Natural killer cell treated with Interleukin-12 subunit alpha and Interleukin-12 subunit beta and Interleukin-15 and Interleukin-18, amount 100 ng/mL, for 72 hours (primary cell): ENCODE data around the gene NT5C2. TPM values are rescaled to one million over a fixed set of nuclear protein-coding genes. Genes with fewer than 3 reads are reported as not detected.
"Not testable (repeated sequence)": the region's sequence is repeated elsewhere in the genome, so short reads cannot be mapped to it uniquely, and the experiment has no call there.

Experiments used
- ATAC-seq, 2 donors: fragments of 150-1000 bp; cut with Tn5 transposase in 1 of 2; sonication (Bioruptor Pico), chemical (Tn5 transposase) in 1 of 2; 2 replicates each; pipeline ENCODE4 v1.10.0; 2021
- DNase-seq: peaks from one replicate; pipeline ENCODE4 v3.0.0; 2022; ENCODE audit warnings: low spot score
- H3K27ac Mint-ChIP-seq, 2 donors: 1 replicate in 1 of 2; 2 replicates in 1 of 2; pipeline ENCODE4 v1.8.0; 2022; ENCODE audit warnings: mixed read lengths in 2 of 2, mild to moderate bottlenecking in 1 of 2, moderate library complexity in 1 of 2
- H3K27me3 Mint-ChIP-seq, 2 donors: 1 replicate in 1 of 2; 2 replicates in 1 of 2; pipeline ENCODE4 v1.8.0; 2022; ENCODE audit warnings: mixed read lengths in 2 of 2
- H3K36me3 Mint-ChIP-seq: one replicate; pipeline ENCODE4 v1.8.0; 2022; ENCODE audit warnings: mixed read lengths
- H3K4me1 Mint-ChIP-seq, 2 donors: 1 replicate in 1 of 2; 2 replicates in 1 of 2; pipeline ENCODE4 v1.8.0; 2022; ENCODE audit warnings: low read depth in 2 of 2, mixed read lengths in 2 of 2, mild to moderate bottlenecking in 1 of 2
- H3K4me3 Mint-ChIP-seq: one replicate; pipeline ENCODE4 v1.8.0; 2022; ENCODE audit warnings: mixed read lengths
- H3K9me3 Mint-ChIP-seq: 2 replicates; pipeline ENCODE4 v1.8.0; 2022; ENCODE audit warnings: mixed read lengths
- total RNA-seq, 2 donors: library from RNA; stranded (reverse); gene quantifications; one replicate each; pipeline ENCODE4 v1.2.3, GENCODE V29; 2022

Gene NT5C2
- total RNA-seq, 2 donors from 2014 or later: 60.2 to 75.0 TPM

DNA sequence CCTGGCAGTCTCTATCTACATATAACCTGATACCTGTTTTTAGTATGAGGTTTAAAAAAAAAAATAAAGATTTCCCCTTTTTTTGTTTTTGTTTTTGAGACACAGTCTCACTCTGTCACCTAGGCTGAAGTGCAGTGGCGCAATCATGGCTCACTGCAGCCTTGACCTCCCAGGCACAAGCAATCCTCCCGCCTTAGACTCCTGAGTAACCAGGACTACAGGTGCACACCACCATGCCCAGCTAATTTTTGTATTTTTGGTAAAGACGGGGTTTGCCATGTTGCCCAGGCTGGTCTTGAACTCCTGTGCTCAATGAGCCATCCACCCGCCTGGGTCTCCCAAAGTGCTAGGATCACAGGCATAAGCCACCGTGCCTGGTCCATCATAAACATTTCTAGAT is 25.5 kb downstream of the NT5C2 start:
- H3K27me3 Mint-ChIP-seq, DNase-seq, H3K4me3 Mint-ChIP-seq, ATAC-seq, H3K9me3 Mint-ChIP-seq, H3K36me3 Mint-ChIP-seq, H3K4me1 Mint-ChIP-seq: not testable (repeated sequence)
- peak overlapping the region in 1 of 2 donors; percentile 58 for H3K27ac Mint-ChIP-seq

DNA sequence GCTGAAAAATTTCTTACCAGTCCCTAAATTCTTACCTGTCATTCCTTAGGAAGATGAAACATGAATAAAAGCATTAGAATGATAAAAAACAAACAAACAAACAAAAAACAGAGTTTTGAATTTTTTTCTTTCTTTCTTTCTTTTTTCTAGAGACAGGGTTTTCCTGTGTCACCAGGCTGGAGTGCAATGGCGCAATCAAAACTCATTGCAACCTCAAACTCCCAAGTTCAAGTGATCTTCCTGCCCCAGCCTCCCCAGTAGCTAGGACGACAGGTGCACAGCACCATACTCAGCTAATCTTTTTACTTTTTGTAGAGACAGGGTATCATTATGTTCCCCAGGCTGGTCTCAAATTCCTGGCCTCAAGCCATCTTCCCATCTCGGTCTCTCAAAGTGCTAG is 26.5 kb downstream of the NT5C2 start:
- ATAC-seq (no peak), DNase-seq (no peak)
- no peaks in the 10 kb centered on the region for H3K9me3 Mint-ChIP-seq
- no peaks in the 10 kb centered on the region for H3K27me3 Mint-ChIP-seq
- H3K36me3 Mint-ChIP-seq: no peaks in the 10 kb centered on the region
- H3K27ac Mint-ChIP-seq: no peak overlapping the region
- H3K4me1 Mint-ChIP-seq: peaks cover 0 to 6% of the 10 kb centered on the region in 2 donors
- no peak overlapping the region for H3K4me3 Mint-ChIP-seq

DNA sequence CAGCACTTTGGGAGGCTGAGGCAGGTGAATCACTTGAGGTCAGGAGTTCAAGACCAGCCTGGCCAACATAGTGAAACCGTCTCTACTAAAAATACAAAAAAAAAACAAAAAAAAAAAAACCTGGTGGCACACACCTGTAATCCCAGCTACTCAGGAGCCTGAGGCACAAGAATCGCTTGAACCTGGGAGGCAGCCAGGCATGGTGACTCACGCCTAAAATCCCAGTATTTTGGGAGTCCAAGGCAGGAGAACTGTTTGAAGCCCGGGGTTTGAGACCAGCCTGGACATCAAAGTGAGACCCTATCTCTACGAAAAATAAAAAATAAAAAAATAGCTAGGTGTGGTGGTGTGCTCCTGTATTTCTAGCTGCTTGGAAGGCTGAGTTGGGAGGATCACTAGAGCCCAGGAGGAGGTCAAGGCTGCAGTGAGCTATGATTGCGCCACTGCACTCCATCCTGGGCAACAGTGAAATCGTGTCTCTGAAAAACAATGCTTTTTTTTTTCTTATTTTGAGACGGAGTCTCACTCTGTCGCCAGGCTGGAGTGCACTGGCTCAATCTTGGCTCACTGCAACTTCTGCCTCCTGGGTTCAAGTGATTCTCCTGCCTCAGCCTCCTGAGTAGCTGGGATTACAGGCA is 29.2 kb downstream of the NT5C2 start:
- not testable (repeated sequence) for DNase-seq, ATAC-seq, H3K27me3 Mint-ChIP-seq, H3K4me3 Mint-ChIP-seq, H3K36me3 Mint-ChIP-seq, H3K9me3 Mint-ChIP-seq, H3K27ac Mint-ChIP-seq
- peaks cover 9 to 10% of the 10 kb centered on the region in 2 donors for H3K4me1 Mint-ChIP-seq

DNA sequence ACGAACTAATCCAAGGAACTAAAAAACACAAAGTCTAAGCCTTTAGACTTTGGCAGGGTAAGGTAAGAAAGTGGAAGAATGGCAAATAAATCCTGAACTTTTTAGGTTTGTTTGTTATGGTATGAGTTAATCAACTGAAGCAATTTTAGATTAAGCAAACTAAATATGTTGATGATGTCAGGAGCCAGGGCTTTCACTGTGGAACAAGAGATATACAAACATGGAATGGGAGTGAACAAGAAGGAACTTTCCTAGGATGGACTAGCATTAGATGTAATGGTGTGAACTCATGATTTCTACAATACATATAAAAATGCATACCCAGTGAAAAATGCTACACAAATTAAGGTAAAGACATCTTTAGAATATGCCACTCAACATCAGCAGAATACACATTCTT is 35.8 kb downstream of the NT5C2 start:
- no peaks in the 10 kb centered on the region for H3K27me3 Mint-ChIP-seq
- no peak for DNase-seq
- no peak for ATAC-seq
- H3K27ac Mint-ChIP-seq: no peak overlapping the region
- no peak overlapping the region for H3K4me3 Mint-ChIP-seq
- H3K36me3 Mint-ChIP-seq: peaks cover 7% of the 10 kb centered on the region
- no peaks in the 10 kb centered on the region for H3K9me3 Mint-ChIP-seq
- H3K4me1 Mint-ChIP-seq: peaks cover 12 to 17% of the 10 kb centered on the region in 2 donors

DNA sequence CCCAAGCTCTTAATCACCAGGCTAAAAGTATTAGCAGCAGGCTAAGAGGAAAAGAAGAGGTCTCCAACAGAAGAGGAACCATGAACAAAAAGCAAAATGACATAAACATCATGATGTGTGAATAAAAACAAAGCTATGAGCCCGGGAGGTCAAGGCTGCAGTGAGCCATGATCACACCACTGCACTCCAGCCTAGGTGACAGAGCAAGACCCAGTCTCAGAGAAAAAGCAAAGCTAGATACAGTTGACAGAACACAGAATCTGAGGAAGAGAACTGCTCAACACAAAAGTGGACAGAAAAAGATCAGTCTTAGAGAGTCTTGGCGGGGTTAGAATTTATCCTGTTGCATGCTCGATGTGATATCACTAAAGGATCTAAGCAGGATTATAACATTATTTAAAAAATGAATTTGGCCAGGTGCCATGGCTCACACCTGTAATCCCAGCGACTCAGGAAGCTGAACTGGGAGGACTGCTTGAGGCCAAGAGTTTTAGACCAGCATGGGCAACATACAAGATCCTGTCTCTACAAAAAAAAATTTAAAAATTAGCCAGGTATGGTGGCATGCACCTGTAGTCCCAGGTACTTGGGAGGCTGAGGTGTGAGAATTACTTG is 37.5 kb downstream of the NT5C2 start:
- Mint-ChIP-seq H3K27ac (peak overlapping the region; percentile 37 to 55), H3K36me3 (peaks cover 7% of the 10 kb centered on the region), H3K27me3 (no peaks in the 10 kb centered on the region), H3K9me3 (no peaks in the 10 kb centered on the region), H3K4me1 (peaks cover 12 to 17% of the 10 kb centered on the region in 2 donors), H3K4me3 (no peak overlapping the region)
- no peak for DNase-seq
- ATAC-seq: no peak

DNA sequence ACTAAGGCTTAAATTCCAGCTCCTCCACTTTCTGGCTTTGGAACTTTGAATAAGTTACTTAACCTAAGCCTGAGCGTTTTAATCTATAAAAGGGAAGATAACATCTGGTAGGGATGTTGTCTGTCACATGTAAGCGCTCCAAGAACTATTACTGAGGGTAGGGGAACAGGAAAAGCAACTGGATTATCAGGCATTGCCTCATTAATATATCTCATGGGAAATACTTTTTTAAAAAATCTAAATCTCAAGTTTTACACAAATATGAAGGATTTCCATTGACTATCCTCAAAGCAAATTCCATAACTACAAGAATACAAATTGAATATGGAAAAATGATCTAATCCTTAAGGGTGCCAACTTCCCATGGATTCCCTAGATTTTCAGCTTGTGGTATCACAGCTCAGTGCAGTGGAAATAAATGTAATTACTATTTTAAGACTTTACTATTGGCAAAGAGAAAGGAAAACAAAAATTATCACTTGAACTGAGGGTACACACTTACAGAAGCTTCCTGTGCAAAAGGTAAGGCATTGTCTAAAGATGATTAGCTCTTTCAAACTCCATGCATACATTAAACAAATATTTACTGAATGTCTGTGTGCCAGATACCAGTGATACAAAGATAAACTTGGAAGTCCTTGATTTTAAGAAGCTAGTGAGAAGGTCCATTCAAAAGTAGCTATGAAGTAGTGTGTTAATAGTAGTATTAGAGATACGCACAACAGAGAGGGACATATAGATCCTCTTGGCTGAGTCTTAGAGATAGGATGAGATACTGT is 38.4 kb downstream of the NT5C2 start:
- H3K27me3 Mint-ChIP-seq: no peaks in the 10 kb centered on the region
- H3K4me3 Mint-ChIP-seq: no peak overlapping the region

DNA sequence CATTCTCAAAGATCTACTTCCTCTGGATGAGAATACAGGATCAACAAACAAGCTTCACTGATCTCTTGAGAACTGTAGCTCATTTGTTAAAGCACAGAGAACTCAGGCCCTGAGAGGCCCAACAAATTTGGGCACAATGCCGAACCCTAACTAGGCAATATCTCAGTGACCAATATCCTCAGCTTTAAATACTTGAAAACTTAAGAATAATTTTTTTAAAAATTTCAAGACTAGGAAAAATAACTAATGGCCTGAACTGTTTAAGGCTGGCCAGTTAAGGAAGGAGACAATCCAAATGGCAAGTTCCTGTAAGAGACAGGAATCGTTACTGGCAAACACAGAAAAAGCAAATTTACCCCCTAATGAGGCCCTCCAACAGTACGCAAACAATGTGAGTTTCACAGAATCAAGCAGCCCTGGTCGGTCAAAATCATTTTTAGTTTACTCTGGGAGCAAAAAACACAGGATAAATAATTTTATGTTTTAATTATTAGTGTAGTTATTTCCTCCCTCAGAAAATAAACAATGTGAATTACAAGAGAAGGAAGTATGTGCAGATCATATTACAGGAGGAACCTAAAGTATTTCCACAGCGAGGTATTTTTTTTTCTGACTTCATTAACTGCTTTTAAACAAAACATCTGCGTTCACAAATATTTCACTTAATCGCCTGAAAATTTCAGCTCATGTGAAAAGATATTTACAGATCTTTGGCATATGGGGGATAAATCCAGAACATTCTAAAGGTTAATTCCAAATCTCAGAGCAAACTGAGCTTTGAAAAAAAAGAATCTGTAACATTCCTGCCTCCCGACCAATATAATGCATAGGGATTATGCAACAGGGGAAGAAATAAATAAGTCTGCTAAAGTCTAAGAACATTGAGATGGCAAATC is 39.5 kb downstream of the NT5C2 start:
- Mint-ChIP-seq H3K27me3 (no peaks in the 10 kb centered on the region), H3K36me3 (peaks cover 7% of the 10 kb centered on the region), H3K4me1 (peaks cover 7 to 8% of the 10 kb centered on the region in 2 donors), H3K9me3 (no peaks in the 10 kb centered on the region), H3K27ac (no peak overlapping the region), H3K4me3 (no peak overlapping the region)
- no peak for DNase-seq
- ATAC-seq: no peak

More for the DNA sequence above, 38.4 kb downstream of the NT5C2 start:
- H3K27ac Mint-ChIP-seq: peak overlapping the region; percentile 37 to 55
- H3K9me3 Mint-ChIP-seq: no peaks in the 10 kb centered on the region
- no peak for ATAC-seq
- peaks cover 8 to 12% of the 10 kb centered on the region in 2 donors for H3K4me1 Mint-ChIP-seq
- peaks cover 7% of the 10 kb centered on the region for H3K36me3 Mint-ChIP-seq
- DNase-seq: no peak

DNA sequence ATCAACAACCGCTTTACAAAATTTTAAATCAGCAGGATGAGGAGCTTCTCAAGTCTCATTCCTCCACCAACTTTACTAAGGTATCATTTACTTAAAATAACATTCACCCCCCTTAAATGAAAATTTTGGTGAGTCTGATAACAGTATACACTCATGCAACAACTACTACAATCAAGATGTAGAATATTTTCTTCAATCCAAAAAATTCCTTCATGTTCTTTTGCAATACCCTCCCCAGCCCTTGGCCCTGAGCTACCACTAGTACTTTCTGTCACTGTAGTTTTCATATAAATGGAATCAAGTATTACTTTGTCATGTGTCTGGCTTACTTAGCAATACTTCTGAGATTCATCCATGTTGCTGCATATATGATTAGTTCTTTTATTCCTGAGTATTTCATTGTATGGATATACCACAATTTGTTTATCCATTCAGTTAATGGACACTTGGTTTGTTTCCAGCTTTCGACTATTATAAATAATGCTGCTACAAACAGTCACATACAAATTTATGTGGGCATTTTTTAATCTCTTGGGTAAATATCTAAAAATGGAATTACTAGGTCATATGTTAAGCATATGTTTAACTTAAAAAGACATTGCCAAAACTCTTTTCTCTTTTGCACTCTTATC is 43.0 kb downstream of the NT5C2 start:
- no peak overlapping the region for H3K4me3 Mint-ChIP-seq
- H3K36me3 Mint-ChIP-seq: peaks cover 1% of the 10 kb centered on the region
- DNase-seq (no peak), ATAC-seq (no peak)
- H3K9me3 Mint-ChIP-seq: no peaks in the 10 kb centered on the region
- H3K27me3 Mint-ChIP-seq: no peaks in the 10 kb centered on the region
- H3K27ac Mint-ChIP-seq: no peak overlapping the region
- H3K4me1 Mint-ChIP-seq: peaks cover 1 to 6% of the 10 kb centered on the region in 2 donors

DNA sequence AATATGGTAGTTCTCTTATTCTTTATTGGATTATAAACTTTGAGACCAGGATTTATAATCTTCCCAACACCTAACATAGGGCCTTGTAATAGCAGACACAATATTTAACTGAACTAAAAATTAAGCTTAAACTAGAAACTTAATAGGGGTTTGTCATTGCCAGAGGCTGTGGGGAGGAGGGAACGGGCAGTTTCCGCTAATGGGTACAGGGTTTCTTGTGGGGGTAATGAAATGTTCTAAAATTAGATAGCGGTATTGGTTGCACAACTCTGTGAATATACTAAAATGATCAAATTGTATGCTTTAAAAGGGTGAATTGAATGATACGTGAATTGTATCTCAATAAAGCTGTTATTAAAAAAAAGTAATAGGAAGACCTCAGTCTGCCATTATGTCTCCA is 45.4 kb downstream of the NT5C2 start:
- Mint-ChIP-seq H3K4me3 (no peak overlapping the region), H3K9me3 (no peaks in the 10 kb centered on the region), H3K36me3 (no peaks in the 10 kb centered on the region), H3K27me3 (no peaks in the 10 kb centered on the region), H3K4me1 (peaks cover 5 to 8% of the 10 kb centered on the region in 2 donors), H3K27ac (no peak overlapping the region)
- DNase-seq (no peak), ATAC-seq (no peak)

DNA sequence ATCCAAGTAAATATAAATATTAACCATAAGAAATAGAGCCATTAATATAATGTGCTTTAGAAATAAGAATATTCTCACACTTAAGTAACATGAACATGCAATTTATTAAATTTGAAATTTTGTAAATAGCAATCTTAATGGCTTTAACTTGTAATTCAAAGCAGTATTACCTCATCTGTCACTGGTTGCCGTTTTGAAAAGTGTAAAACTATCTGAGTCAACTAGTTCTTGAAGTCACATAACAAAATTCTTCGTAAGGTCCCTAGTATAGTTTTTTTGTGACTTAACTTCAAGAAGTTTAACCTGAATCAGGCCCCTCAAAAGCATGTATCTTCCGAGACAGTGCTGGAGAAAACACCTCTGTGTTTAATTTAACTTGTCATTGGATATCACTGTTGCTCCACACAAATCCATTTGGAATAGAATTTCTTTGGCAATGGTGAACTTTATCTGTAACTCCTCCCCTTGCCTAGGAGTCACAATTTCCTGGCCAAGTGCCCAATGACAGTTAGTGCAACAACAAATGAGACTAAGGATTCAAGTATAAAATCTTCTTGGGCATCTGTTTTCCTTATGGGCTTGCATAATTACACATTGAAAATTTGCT is 47.1 kb downstream of the NT5C2 start:
- Mint-ChIP-seq H3K4me1 (peaks cover 5 to 8% of the 10 kb centered on the region in 2 donors), H3K27ac (no peak overlapping the region), H3K27me3 (no peaks in the 10 kb centered on the region), H3K4me3 (no peak overlapping the region), H3K9me3 (no peaks in the 10 kb centered on the region), H3K36me3 (peaks cover 7% of the 10 kb centered on the region)
- no peak for DNase-seq
- ATAC-seq: no peak

DNA sequence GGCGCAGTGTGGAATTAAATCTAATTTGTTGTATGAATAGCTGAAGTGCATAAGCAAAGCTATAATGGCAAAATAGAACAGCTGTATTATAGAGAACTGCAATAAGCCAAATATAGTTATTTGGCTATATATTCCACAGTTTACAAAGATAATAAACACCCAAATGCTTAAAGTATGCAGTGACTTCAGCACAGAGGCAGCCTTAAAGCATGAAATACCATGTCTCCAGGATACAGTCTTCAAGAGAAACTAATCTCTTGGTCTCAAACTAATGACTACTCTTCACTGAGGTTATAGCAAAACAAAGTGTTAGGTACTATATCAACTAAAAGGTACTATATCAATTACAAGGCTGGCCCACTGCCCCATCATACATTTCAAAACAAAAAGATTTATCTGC is 48.0 kb downstream of the NT5C2 start:
- ATAC-seq: no peak
- peaks cover 5 to 11% of the 10 kb centered on the region in 2 donors for H3K4me1 Mint-ChIP-seq
- no peak overlapping the region for H3K27ac Mint-ChIP-seq
- no peak for DNase-seq
- H3K9me3 Mint-ChIP-seq: no peaks in the 10 kb centered on the region
- H3K4me3 Mint-ChIP-seq: no peak overlapping the region
- H3K27me3 Mint-ChIP-seq: no peaks in the 10 kb centered on the region
- H3K36me3 Mint-ChIP-seq: peaks cover 11% of the 10 kb centered on the region

DNA sequence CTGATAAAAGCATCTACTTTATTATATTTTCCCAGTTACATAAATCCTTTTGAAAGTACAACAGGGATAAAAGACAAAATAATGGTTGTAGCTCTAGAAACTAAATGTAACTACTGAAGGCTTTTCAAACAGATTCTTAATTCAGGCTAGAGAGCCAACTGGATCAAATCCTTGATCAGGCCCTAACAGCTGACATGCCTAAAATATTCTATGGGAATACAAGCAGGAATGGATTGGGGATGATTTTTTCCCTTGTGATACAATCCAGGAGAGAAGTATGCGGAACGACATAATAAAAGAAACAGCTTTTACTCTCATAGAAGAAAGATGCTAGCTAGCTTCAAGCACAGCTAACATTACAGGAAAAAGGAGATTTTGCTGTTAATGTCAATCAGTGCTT is 49.0 kb downstream of the NT5C2 start:
- Mint-ChIP-seq H3K4me1 (peaks cover 5 to 12% of the 10 kb centered on the region in 2 donors), H3K9me3 (no peaks in the 10 kb centered on the region), H3K27ac (no peak overlapping the region), H3K27me3 (no peaks in the 10 kb centered on the region), H3K36me3 (peaks cover 15% of the 10 kb centered on the region), H3K4me3 (no peak overlapping the region)
- no peak for ATAC-seq
- no peak for DNase-seq

DNA sequence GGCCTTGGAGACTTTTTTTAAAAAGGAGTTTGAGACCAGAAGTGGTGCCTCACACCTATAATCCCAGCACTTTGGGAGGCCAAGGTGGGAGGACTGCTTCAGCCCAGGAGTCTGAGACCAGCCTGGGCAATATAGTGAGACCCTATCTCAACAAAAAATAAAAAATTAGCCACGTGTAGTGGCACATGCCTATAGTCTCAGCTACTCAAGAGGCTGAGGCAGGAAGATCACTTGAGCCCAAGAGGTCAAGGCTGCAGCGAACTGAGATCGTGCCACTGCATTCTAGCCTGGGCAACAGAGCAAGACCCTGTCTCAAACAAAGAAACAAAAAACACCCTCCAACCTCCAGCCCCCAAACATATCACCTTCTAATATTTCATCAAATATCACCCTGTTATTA is 49.4 kb downstream of the NT5C2 start:
- not testable (repeated sequence) for H3K27ac Mint-ChIP-seq, DNase-seq, ATAC-seq, H3K4me3 Mint-ChIP-seq, H3K27me3 Mint-ChIP-seq, H3K9me3 Mint-ChIP-seq
- H3K36me3 Mint-ChIP-seq: peaks cover 15% of the 10 kb centered on the region
- H3K4me1 Mint-ChIP-seq: peaks cover 5 to 12% of the 10 kb centered on the region in 2 donors
